ENCODE results near the gene NFIB.

DNA sequence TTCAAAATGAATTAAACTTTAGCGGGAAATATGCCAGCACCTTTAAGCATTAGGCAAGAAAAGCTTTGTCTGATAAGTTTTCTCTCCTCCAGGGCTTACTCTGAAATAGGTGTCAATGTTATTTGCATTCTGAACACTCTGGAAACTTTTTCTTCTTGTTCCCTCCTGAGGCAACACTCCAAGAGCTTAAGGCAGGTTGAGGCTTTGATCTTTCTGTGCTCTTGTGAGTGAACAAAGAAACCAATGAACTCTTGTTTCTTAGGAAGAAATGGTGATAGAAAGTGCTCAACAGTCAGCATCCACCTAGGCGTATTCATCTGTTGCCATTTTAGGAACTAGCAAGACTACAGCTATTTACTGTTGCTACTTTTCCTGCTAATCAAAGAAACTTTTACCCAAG, 259.8 kb downstream of the NFIB start:
- no peak for TF ChIP-seq EZH2 (IDR thresholded peaks at IDR 0.05; ENCODE audit: insufficient read depth, poor library complexity, severe bottlenecking)
- TF ChIP-seq EZH2phosphoT487 (IDR thresholded peaks at IDR 0.05; ENCODE audit: insufficient read depth, low read depth) = no peak

Data from GM23248 (cell line).